PC-9 (cell line): Measurements from ENCODE around the gene SLC25A34. TPM values are rescaled to one million over a fixed set of nuclear protein-coding genes. Genes with fewer than 3 reads are reported as not detected.

ENCODE experiments used
- BruUV-seq: library from RNA; stranded (reverse); fragments of 400-500 nt; replicated peaks from 2 replicates; lab custom pipeline; 2021; lab: Mats Ljungman, UMichigan
- CTCF ChIA-PET: fragments of 300-600 bp; sonication (Branson Sonifier 250); formaldehyde crosslinking; loops from one replicate; lab custom pipeline; 2022; ENCODE audit warnings: antibody characterized with exemption; lab: Charles Lee
- POLR2A ChIA-PET: fragments of 300-600 bp; sonication (Branson Sonifier 250); formaldehyde crosslinking; loops from one replicate; lab custom pipeline; 2022; ENCODE audit warnings: antibody characterized with exemption; ENCODE audit not compliant: unreplicated experiment; lab: Charles Lee
- DNase-seq, 2 experiments: peaks; one replicate each; pipeline versions ENCODE4 v3.0.0 to v3.0.0-alpha.2; 2015 to 2022; ENCODE audit warnings: mixed read lengths in 1 of 2
- H2AFZ ChIP-seq: fragments of 200-600 bp; sonication (generic); 2 replicates; pipeline ENCODE4 v1.8.1; 2017; ENCODE audit warnings: antibody characterized with exemption
- H3F3A ChIP-seq: fragments of 200-600 bp; sonication (generic); 2 replicates; pipeline ENCODE4 v1.8.1; 2017; ENCODE audit warnings: antibody characterized with exemption, mild to moderate bottlenecking, low read depth; ENCODE audit not compliant: insufficient read depth
- H3K27ac ChIP-seq: fragments of 200-600 bp; sonication (generic); 2 replicates; pipeline ENCODE4 v1.6.1; 2016; ENCODE audit warnings: mixed run types
- H3K27me3 ChIP-seq: fragments of 200-600 bp; sonication (generic); 2 replicates; pipeline ENCODE4 v1.6.1; 2016; ENCODE audit warnings: low read depth, mixed run types; ENCODE audit not compliant: insufficient read depth
- H3K36me3 ChIP-seq: fragments of 200-600 bp; sonication (generic); 2 replicates; pipeline ENCODE4 v1.6.1; 2016; ENCODE audit warnings: low read depth, mixed run types
- H3K4me1 ChIP-seq: fragments of 200-600 bp; sonication (generic); replicated peaks from 2 replicates; pipeline ENCODE4 v1.6.1; 2016; ENCODE audit warnings: mixed run types; ENCODE audit not compliant: insufficient read depth
- H3K4me2 ChIP-seq: fragments of 200-600 bp; sonication (generic); 2 replicates; pipeline ENCODE4 v1.6.1; 2017; ENCODE audit warnings: mixed run types
- H3K4me3 ChIP-seq: fragments of 200-600 bp; sonication (generic); 2 replicates; pipeline ENCODE4 v1.6.1; 2016; ENCODE audit warnings: mixed run types
- H3K79me2 ChIP-seq: fragments of 200-600 bp; sonication (generic); 2 replicates; pipeline ENCODE4 v1.6.1; 2017; ENCODE audit warnings: low read depth, mixed run types
- H3K9me2 ChIP-seq: fragments of 200-600 bp; sonication (generic); 2 replicates; pipeline ENCODE4 v1.8.1; 2017; ENCODE audit warnings: mild to moderate bottlenecking; ENCODE audit not compliant: insufficient read depth
- H3K9me3 ChIP-seq: fragments of 200-600 bp; sonication (generic); 2 replicates; pipeline ENCODE4 v1.8.1; 2016; ENCODE audit warnings: low read depth; ENCODE audit not compliant: insufficient read depth
- H4K20me1 ChIP-seq: fragments of 200-600 bp; sonication (generic); 2 replicates; pipeline ENCODE4 v1.8.1; 2017; ENCODE audit not compliant: insufficient read depth
- EZH2 ChIP-seq: fragments of 200-600 bp; sonication (generic); IDR thresholded peaks from 2 replicates; pipeline ENCODE4 v1.8.0; 2017; ENCODE audit warnings: antibody characterized with exemption, low read depth
- intact Hi-C: fragments of 100-400 bp; cut with micrococcal nuclease; formaldehyde crosslinking; loops from one replicate; pipeline ENCODE4 v1.10.0; 2022; ENCODE audit not compliant: unreplicated experiment
- total RNA-seq: library from RNA; stranded (reverse); gene quantifications from 2 replicates; pipeline ENCODE4 v1.2.3, GENCODE V29; 2021
- TF ChIP-seq, protein P1 (sequence below): fragments of 200-600 bp; sonication (generic); conservative IDR thresholded peaks from 2 replicates; pipeline ENCODE4 v1.6.1; 2017; ENCODE audit warnings: mixed run types, antibody characterized with exemption, mild to moderate bottlenecking, moderate library complexity

SLC25A34 gene
- total RNA-seq, 1 experiment from 2014 or later, result 1.7 TPM

GRCh38 chr1:15742339-15742801, 6.3 kb downstream of the SLC25A34 start, which contains the start of gene TMEM82:
Gene TMEM82 (plus strand): TSS chr1:15742499. CDS start chr1:15742560, 61 bp downstream.
- peak within 1 kb of the TSS; percentile 38; the same call in 1 of the 2 replicates for H3K4me2 ChIP-seq
- H3K36me3 ChIP-seq, result no peaks in the 10 kb centered on the region
- H3K9me3 ChIP-seq, result no peaks in the 10 kb centered on the region
- intact Hi-C loops, result loop anchor here (5.0 kb wide), 2 partner anchors 145 to 470 kb away; no protein-coding TSS in a partner anchor
- ChIA-PET POLR2A (no interaction called here), CTCF (interaction anchor here (0.7 kb wide), 1 partner anchor 49 kb away, joined by 12 read pairs; no protein-coding TSS in a partner anchor)
- DNase-seq, result no peak
- H3K4me1 ChIP-seq, result no peaks in the 10 kb centered on the region
- H3K79me2 ChIP-seq, result no peaks in the 10 kb centered on the region
- no peaks in the 10 kb centered on the region for H3K27me3 ChIP-seq
- H3K27ac ChIP-seq, result no peak within 1 kb of the TSS
- no peak within 1 kb of the TSS for H3K4me3 ChIP-seq
- TF ChIP-seq, protein P1, sequence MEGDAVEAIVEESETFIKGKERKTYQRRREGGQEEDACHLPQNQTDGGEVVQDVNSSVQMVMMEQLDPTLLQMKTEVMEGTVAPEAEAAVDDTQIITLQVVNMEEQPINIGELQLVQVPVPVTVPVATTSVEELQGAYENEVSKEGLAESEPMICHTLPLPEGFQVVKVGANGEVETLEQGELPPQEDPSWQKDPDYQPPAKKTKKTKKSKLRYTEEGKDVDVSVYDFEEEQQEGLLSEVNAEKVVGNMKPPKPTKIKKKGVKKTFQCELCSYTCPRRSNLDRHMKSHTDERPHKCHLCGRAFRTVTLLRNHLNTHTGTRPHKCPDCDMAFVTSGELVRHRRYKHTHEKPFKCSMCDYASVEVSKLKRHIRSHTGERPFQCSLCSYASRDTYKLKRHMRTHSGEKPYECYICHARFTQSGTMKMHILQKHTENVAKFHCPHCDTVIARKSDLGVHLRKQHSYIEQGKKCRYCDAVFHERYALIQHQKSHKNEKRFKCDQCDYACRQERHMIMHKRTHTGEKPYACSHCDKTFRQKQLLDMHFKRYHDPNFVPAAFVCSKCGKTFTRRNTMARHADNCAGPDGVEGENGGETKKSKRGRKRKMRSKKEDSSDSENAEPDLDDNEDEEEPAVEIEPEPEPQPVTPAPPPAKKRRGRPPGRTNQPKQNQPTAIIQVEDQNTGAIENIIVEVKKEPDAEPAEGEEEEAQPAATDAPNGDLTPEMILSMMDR, result no peak
- TF ChIP-seq EZH2, result no peak
- BruUV-seq, result no TSS peak
- no peaks in the 10 kb centered on the region for H3F3A ChIP-seq
- no peaks in the 10 kb centered on the region for H3K9me2 ChIP-seq
- H2AFZ ChIP-seq, result no peak within 1 kb of the TSS
- H4K20me1 ChIP-seq, result no peaks in the 10 kb centered on the region

GRCh38 chr1:15744122-15744679, 8.1 kb downstream of the SLC25A34 start:
- Histone ChIP-seq H3K4me3 (no peak overlapping the region), H3K36me3 (no peaks in the 10 kb centered on the region), H3K9me3 (no peaks in the 10 kb centered on the region), H4K20me1 (no peaks in the 10 kb centered on the region), H3K27me3 (no peaks in the 10 kb centered on the region), H3K27ac (no peak overlapping the region), H3K79me2 (no peaks in the 10 kb centered on the region), H3K4me2 (no peak overlapping the region), H3K4me1 (no peaks in the 10 kb centered on the region), H2AFZ (no peak overlapping the region), H3K9me2 (no peaks in the 10 kb centered on the region), H3F3A (no peaks in the 10 kb centered on the region)
- TF ChIP-seq EZH2, result no peak
- TF ChIP-seq, protein P1, result no peak
- POLR2A ChIA-PET, result no interaction called here
- BruUV-seq, result no TSS peak
- CTCF ChIA-PET, result no interaction called here
- intact Hi-C loops, result loop anchor here (5.0 kb wide), 2 partner anchors 147 to 472 kb away; no protein-coding TSS in a partner anchor
- no peak for DNase-seq

DNA sequence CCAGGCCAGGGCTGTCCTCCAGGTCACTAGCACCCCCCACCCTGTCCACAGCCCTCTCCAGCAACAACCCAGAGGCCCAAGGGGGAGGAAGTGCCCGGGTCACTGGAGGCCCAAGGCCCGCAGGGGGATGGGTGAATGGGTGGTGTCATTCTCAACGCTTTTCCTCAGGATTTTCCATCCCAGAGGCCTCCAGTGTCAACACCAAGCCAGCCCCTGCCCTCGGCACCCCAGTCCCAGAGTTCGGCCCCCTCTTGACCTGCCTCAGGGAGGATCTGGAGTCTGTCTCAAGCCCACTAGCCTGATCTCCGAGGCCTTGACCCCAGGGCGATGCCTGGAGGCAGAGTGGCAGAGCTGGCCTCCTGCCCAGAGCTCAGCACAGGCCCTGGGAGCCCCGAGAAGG, 11.3 kb downstream of the SLC25A34 start:
- Histone ChIP-seq H4K20me1 (no peaks in the 10 kb centered on the region), H3K79me2 (no peaks in the 10 kb centered on the region), H3K36me3 (no peaks in the 10 kb centered on the region), H2AFZ (no peak overlapping the region), H3K9me3 (no peaks in the 10 kb centered on the region), H3K27ac (no peak overlapping the region), H3K4me1 (no peaks in the 10 kb centered on the region), H3K4me3 (no peak overlapping the region), H3K27me3 (no peaks in the 10 kb centered on the region), H3K9me2 (no peaks in the 10 kb centered on the region), H3K4me2 (no peak overlapping the region), H3F3A (no peaks in the 10 kb centered on the region)
- intact Hi-C loops, result no loop called here
- ChIA-PET CTCF (no interaction called here), POLR2A (interaction anchor here (0.7 kb wide), 1 partner anchor 56 kb away, joined by 3 read pairs; no protein-coding TSS in a partner anchor)
- no peak for DNase-seq
- TF ChIP-seq, protein P1, result no peak
- no peak for TF ChIP-seq EZH2
- no TSS peak for BruUV-seq
